ENCODE results near the gene PTPRR.

Gene PTPRR

GRCh38 chr12:70763666-70764065, 156.9 kb downstream of the PTPRR start:
- no peak for TF ChIP-seq CTCF (IDR thresholded peaks at IDR 0.05; ENCODE audit: control insufficient read depth, insufficient read depth, low read depth, low read length, missing control alignments)
- no peak for DNase-seq (ENCODE audit: low read depth)
- H3K4me3 ChIP-seq (ENCODE audit: control insufficient read depth, low read depth, low read length) = no peak overlapping the region

- H3K4me3 ChIP-seq (ENCODE audit: control insufficient read depth, low read depth, low read length) = no peak overlapping the region
- DNase-seq (ENCODE audit: low read depth) = no peak
- TF ChIP-seq CTCF (IDR thresholded peaks at IDR 0.05; ENCODE audit: control insufficient read depth, insufficient read depth, low read depth, low read length, missing control alignments) = no peak
These were observed 158.5 kb downstream of the PTPRR start for GRCh38 chr12:70762000-70762399.

GRCh38 chr12:70759161-70759918, 161.2 kb downstream of the PTPRR start:
- no peak overlapping the region for H3K4me3 ChIP-seq (ENCODE audit: control insufficient read depth, low read depth, low read length)
- no peak for TF ChIP-seq CTCF (IDR thresholded peaks at IDR 0.05; ENCODE audit: control insufficient read depth, insufficient read depth, low read depth, low read length, missing control alignments)
- DNase-seq (ENCODE audit: low read depth) = no peak

GRCh38 chr12:70758494-70758845, 162.1 kb downstream of the PTPRR start:
- H3K4me3 ChIP-seq (ENCODE audit: control insufficient read depth, low read depth, low read length) = no peak overlapping the region
- DNase-seq (ENCODE audit: low read depth) = no peak
- no peak for TF ChIP-seq CTCF (IDR thresholded peaks at IDR 0.05; ENCODE audit: control insufficient read depth, insufficient read depth, low read depth, low read length, missing control alignments)

- no peak for TF ChIP-seq CTCF (IDR thresholded peaks at IDR 0.05; ENCODE audit: control insufficient read depth, insufficient read depth, low read depth, low read length, missing control alignments)
- H3K4me3 ChIP-seq (ENCODE audit: control insufficient read depth, low read depth, low read length) = no peak overlapping the region
- DNase-seq (ENCODE audit: low read depth) = no peak
These were observed 162.6 kb downstream of the PTPRR start for GRCh38 chr12:70757830-70758493.

GRCh38 chr12:70756791-70757190, 163.7 kb downstream of the PTPRR start:
- no peak for DNase-seq (ENCODE audit: low read depth)
- no peak for TF ChIP-seq CTCF (IDR thresholded peaks at IDR 0.05; ENCODE audit: control insufficient read depth, insufficient read depth, low read depth, low read length, missing control alignments)
- no peak overlapping the region for H3K4me3 ChIP-seq (ENCODE audit: control insufficient read depth, low read depth, low read length)

Data from AG09309 (cell line).